GM12891 (cell line): ENCODE measurements around the gene ISOC2.
A peak's percentile ranks its signal among the peaks of the same experiment; 100 is the strongest.

Source experiments
- DNase-seq: peaks from one replicate; pipeline ENCODE4 v3.0.0; 2011; ENCODE audit warnings: low spot score; ENCODE audit not compliant: insufficient read length
- FAIRE-seq: peaks from 2 replicates; lab custom pipeline; 2011; peaks lifted over from hg19 to GRCh38; lab: Jason Lieb, UNC
- PAX5 ChIP-seq: IDR thresholded peaks from 2 replicates; pipeline ENCODE4 v1.6.1; 2011; ENCODE audit warnings: low read length, moderate library complexity, mild to moderate bottlenecking; ENCODE audit not compliant: insufficient read depth, severe bottlenecking
- POLR2A ChIP-seq: IDR thresholded peaks from 2 replicates; pipeline ENCODE4 v1.6.1; 2011; ENCODE audit warnings: low read depth, low read length, control low read depth
- POLR2AphosphoS5 ChIP-seq: IDR thresholded peaks from 2 replicates; pipeline ENCODE4 v1.6.1; 2011; ENCODE audit warnings: low read depth, low read length, control low read depth
- POU2F2 ChIP-seq: IDR thresholded peaks from 2 replicates; pipeline ENCODE4 v1.6.1; 2011; ENCODE audit warnings: low read depth, mild to moderate bottlenecking, control low read depth, low read length, moderate library complexity
- SPI1 ChIP-seq: IDR thresholded peaks from 2 replicates; pipeline ENCODE4 v1.6.1; 2011; ENCODE audit warnings: low read depth, low read length, control low read depth
- TAF1 ChIP-seq: IDR thresholded peaks from 2 replicates; pipeline ENCODE4 v1.6.1; 2011; ENCODE audit warnings: low read depth, low read length, control low read depth

ISOC2 gene

DNA sequence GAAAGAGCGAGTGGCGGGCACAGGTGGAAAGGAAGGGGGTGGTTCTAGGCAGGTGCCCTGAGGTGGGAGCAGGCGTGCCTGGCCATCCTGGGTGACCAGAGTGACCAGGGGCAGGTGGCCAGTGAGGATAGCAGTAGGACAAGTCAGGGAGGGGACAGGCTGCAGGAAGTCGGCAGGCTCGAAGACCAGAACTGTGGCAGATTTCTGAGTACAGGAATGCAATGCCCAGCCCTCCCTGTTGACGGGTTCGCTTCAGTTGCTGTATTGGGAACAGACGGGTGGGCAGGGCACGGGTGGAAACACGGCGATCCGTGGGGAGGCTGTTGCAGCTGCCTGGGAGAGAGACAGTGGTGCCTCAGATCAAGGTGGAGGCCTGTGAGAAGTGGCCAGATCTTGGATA lies 16.9 kb upstream of the ISOC2 start:
- FAIRE-seq (no peak), DNase-seq (no peak)
- TF ChIP-seq POU2F2 (no peak), PAX5 (no peak), POLR2A (no peak)

DNA sequence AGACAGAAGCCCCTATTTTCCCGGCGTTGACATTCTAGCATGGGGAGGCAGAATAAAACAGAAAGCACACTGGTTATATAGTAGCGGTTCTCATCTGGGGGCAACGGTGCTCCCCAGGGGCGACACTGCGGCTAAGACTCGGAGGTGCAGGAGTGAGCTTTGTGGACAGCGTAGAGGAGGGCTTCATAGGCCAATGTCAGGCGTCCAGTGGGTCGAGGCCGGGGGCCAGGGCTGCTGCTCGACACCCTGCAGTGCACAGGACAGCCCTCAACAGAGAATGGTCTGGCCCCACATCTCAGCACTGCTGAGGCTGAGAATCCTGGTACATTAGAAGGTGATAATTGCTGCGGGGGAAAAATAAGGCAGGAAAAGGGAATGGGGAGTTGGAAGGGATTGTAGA lies 16.5 kb upstream of the ISOC2 start:
- DNase-seq (no peak), FAIRE-seq (no peak)
- TF ChIP-seq PAX5: no peak
- no peak for TF ChIP-seq POU2F2
- no peak for TF ChIP-seq POLR2A
- TF ChIP-seq TAF1: no peak
- TF ChIP-seq POLR2AphosphoS5: no peak
- no peak for TF ChIP-seq SPI1

DNA sequence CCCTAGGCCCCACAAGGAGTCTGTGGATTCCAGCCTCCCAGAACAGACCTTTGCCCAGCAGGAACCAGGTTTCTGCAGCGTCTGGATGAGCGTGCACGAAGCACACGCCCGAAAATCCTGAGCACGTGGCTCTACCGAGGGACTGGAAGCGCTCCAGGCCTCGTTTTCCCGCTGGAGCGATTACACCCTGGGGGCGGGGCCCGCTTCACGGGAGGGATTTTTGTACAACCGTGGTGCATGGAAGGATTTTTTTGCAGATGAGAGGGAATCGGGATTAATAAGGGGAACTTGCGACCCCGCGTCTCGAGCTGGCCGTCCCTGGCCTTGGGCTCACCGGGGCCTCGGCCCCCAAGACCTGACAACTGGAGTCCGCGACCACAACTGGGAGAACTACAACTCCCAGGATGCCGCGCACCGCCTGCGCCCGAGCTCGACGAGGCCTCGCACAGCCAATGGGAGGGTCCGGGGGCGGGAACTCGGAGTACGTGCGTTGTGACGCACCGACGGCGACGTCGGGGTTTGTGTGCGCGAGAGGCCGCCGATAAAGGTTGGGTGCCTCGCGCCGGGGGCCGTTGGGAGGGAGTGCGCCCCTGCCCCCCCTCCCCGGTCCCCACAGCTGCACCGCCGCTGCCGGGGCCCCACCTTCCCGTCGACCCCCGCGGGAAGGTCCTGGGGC lies 14.8 kb upstream of the ISOC2 start, which contains the start of gene ZNF628:
ZNF628 (plus strand) TSS at position 518 of the 676 bp plus-strand sequence. CDS start 3,294 bp downstream, outside the sequence.
- peak; percentile 95 for FAIRE-seq
- TF ChIP-seq TAF1 (peak; percentile 45; the same call in 1 of the 2 replicates), POU2F2 (no peak), SPI1 (no peak), POLR2A (peak; percentile 27; the same call in 1 of the 2 replicates), POLR2AphosphoS5 (0 out of 2 replicates have a peak, but pooled peaks have one; percentile 22), PAX5 (peak; percentile 12)
- peak; percentile 100 for DNase-seq

DNA sequence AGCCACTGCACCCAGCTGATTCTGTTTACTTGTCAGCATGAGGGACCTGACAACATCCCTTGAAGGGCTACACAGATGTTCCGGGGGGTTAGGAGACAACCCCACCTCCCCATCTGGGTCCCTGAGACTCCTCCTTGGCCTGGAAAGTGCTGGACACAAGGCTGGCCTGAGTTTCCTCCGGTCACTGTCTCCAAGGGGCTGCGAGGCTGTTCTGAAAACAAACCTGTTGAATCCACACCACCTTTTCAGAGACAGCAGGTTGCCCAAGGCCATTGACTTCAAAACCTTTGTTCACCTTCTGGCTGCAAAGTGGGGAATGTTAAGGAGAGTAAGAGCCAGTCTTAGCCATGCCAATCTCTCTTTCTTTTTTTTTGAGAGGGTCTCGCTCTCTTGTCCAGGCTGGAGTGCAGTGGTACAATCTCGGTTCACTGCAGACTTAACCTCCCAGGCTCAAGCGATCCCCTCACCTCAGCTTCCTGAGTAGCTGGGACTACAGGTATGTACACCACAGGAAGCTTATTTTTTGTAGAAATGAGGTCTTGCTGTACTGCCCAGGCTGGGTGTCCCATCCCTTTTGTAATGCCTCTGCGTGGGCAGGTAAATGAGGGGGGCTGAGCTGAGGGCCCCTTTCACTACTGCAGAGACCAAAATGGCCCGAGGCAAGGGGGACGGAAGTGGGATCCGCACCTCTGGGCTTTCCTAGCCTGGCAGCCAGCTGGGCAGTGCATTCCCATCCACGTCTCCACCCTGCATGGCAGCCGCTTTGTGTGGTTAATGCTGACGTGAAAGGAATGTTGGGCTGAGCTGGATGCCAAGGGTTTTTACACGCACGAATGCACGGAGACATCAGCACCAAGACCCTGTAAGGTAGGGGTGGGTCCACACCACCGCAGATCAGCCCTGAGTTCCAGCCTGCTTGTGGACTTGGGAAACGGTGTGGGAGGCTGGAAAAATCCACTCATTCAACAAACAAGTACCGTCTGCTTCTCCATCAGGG lies 13.1 kb upstream of the ISOC2 start:
- TF ChIP-seq PAX5: no peak
- no peak for FAIRE-seq

DNA sequence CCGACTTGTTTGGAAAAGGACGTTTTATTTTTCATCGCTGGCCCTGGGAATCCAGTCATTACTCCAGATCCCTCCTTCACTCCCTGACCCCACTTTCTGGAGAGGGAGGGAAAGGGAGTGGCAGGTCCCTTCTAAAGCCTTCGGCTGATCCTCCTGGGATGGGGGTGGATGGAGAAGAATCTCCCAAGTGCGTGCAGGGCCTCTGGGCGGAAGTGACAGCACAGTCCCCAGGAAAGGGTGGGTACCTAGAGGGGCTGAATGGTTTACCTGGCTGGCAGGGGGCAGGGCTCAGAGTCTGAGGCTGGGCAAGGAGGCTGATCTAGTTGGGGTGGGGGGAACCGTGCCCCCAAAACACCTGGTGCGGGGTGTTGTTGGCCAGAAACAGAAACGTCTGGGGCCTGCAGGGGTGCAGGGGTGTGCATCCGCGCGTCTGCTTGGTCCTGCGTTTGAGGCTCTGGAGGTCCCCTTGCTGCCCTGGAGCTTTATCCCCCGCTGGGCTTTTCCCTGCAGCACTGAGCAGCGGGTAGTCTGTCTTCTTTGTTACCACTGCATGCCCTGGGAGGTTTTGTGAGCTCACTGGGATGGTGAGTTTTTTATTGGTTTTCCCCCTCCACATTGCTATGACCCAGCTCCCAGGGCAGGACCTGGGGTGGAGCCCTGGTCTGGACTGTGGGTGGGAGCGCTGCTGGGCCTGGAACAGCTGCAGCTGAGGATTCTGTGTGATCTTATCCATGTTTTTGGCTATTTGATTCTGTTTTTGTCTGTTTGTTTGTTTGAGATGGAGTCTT lies 12.0 kb upstream of the ISOC2 start:
- DNase-seq (no peak), FAIRE-seq (no peak)
- no peak for TF ChIP-seq POLR2A
- TF ChIP-seq PAX5: no peak
- no peak for TF ChIP-seq POLR2AphosphoS5
- TF ChIP-seq SPI1: no peak
- TF ChIP-seq POU2F2: no peak
- no peak for TF ChIP-seq TAF1

More for the DNA sequence above, 13.1 kb upstream of the ISOC2 start:
- no peak for DNase-seq

DNA sequence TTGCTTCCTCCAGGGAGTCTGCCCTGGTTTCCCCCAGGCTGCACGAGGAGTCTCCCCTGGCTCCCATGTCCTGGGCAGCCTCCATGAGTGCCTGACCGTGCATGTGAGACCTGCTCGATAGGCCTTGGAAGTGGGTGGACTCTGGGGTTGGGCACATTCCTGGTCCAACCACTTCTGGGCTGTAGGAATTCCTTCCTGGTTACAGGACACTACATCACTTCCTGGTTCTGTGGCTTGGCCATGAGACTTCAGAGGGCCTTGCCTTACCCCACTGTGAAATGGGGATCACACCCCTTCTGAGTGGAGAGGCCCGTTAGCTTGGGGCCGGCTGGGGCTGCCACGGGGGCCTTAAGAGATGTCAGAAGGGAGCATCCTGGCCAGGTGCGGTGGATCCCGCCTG lies 11.0 kb upstream of the ISOC2 start:
- DNase-seq (no peak), FAIRE-seq (no peak)

DNA sequence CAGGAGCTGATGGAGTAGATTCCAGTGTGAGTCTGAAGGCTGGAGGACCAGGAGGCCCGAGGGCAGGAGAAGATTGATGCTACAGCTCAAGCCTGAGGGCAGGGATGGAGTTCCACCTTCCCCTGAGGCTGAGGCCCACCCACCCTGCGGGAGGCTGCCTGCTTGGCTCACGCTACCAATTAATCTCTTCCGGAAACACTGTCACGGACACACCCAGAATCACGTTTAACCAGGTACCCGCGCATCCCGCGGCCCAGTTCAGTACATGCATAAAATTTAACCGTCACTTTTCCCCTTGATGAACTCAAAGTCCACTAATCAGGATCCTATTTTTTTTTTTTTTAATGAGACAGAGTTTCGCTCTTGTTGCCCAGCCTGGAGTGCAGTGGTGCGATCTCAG lies 9.8 kb upstream of the ISOC2 start:
- no peak for FAIRE-seq
- TF ChIP-seq SPI1 (no peak), PAX5 (no peak), TAF1 (no peak), POLR2AphosphoS5 (no peak), POLR2A (no peak), POU2F2 (no peak)
- DNase-seq: no peak

More for the DNA sequence above, 11.0 kb upstream of the ISOC2 start:
- no peak for TF ChIP-seq PAX5
- no peak for TF ChIP-seq SPI1
- TF ChIP-seq POLR2AphosphoS5: no peak
- TF ChIP-seq POLR2A: no peak
- no peak for TF ChIP-seq POU2F2
- no peak for TF ChIP-seq TAF1

DNA sequence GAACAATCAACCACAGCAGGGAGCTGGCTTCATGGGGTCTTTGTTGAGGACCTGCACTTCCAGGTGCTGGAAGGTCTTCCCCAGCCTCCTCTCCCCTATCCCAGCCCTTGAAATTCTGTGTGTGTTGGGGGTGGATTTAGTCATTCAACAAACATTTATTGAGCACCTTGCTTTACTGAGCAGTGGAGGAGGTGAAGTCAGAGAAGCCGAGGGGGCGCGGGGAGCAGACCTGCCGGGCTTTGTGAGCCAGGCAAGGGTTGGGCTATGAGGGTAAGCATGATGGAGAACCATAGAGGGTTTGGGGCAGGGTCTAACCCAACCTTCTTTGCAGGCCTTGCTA lies 6.6 kb upstream of the ISOC2 start:
- FAIRE-seq (no peak), DNase-seq (no peak)
- TF ChIP-seq POLR2A (no peak), POU2F2 (no peak), SPI1 (no peak), TAF1 (no peak), PAX5 (no peak), POLR2AphosphoS5 (no peak)
